Progenitor cell of endocrine pancreas (in vitro differentiated cells): ENCODE results near the gene GSX2. TPM values are rescaled to one million over a fixed set of nuclear protein-coding genes. Genes with fewer than 3 reads are reported as not detected.
"Not testable (repeated sequence)": the region's sequence is repeated elsewhere in the genome, so short reads cannot be mapped to it uniquely, and the experiment has no call there.

ENCODE experiments used
- DNase-seq: peaks from one replicate; pipeline ENCODE4 v3.0.0; 2021; ENCODE audit warnings: low spot score; ENCODE audit not compliant: unreplicated experiment
- H3K27ac Mint-ChIP-seq: 2 replicates; pipeline ENCODE4 v1.8.0; 2021; ENCODE audit warnings: mild to moderate bottlenecking, moderate library complexity, mixed read lengths
- H3K27me3 Mint-ChIP-seq: 2 replicates; pipeline ENCODE4 v1.8.0; 2021; ENCODE audit warnings: mixed read lengths
- H3K36me3 Mint-ChIP-seq: 2 replicates; pipeline ENCODE4 v1.8.0; 2022; ENCODE audit warnings: mixed read lengths; ENCODE audit not compliant: insufficient read depth
- H3K4me1 Mint-ChIP-seq: 2 replicates; pipeline ENCODE4 v1.8.0; 2021; ENCODE audit warnings: low read depth, mixed read lengths
- H3K4me3 Mint-ChIP-seq: 2 replicates; pipeline ENCODE4 v1.8.0; 2021; ENCODE audit warnings: low read depth, mild to moderate bottlenecking, moderate library complexity, mixed read lengths
- H3K9me3 Mint-ChIP-seq: 2 replicates; pipeline ENCODE4 v1.8.0; 2021; ENCODE audit warnings: low read depth, mixed read lengths
- total RNA-seq: library from RNA; stranded (reverse); gene quantifications from 2 replicates; pipeline ENCODE4 v1.2.1, GENCODE V29; 2021
- TF ChIP-seq, protein P1 (sequence below): fragments of 200-600 bp; sonication (generic); IDR thresholded peaks from one replicate; pipeline ENCODE4 v1.5.0; 2021; ENCODE audit warnings: antibody characterized with exemption, mild to moderate bottlenecking; ENCODE audit not compliant: unreplicated experiment

The GSX2 gene
- total RNA-seq, 1 donor from 2014 or later = not detected

DNA sequence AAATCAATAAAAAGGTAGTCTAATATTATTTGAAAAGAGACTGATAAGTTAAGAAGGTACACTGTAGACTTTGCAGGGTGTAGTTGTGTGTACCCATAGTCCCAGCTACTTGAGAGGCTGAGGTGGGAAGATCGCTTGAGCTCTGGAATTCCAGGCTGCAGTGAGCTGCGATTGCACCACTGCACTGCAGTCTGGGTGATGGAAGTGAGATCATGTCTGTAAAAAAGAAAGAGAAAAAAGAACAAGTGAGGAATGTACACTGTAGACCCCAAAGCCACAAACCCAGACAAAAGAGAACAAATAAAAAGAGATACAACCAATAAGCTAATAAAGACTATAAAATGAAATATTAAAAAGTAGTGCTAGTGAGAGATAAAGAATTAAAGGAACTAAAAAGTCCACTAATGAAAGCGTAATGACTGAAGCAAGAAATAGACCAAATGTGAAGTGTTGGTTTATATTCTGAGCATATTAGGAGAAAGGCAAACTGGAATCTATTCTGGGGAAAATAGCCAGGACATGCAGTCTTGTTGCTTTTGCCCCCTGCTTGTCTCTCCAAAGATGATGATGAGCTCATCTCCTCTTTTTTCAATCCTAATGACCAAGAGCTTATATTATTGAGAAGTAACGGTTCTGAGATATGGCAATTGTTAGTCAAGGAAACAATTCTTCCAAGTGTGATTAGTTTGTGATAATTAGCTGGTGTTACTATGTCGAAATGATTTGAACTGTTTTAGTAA is 19.1 kb downstream of the GSX2 start:
- TF ChIP-seq, protein P1, sequence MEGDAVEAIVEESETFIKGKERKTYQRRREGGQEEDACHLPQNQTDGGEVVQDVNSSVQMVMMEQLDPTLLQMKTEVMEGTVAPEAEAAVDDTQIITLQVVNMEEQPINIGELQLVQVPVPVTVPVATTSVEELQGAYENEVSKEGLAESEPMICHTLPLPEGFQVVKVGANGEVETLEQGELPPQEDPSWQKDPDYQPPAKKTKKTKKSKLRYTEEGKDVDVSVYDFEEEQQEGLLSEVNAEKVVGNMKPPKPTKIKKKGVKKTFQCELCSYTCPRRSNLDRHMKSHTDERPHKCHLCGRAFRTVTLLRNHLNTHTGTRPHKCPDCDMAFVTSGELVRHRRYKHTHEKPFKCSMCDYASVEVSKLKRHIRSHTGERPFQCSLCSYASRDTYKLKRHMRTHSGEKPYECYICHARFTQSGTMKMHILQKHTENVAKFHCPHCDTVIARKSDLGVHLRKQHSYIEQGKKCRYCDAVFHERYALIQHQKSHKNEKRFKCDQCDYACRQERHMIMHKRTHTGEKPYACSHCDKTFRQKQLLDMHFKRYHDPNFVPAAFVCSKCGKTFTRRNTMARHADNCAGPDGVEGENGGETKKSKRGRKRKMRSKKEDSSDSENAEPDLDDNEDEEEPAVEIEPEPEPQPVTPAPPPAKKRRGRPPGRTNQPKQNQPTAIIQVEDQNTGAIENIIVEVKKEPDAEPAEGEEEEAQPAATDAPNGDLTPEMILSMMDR = no peak
- H3K36me3 Mint-ChIP-seq = no peaks in the 10 kb centered on the region
- H3K4me3 Mint-ChIP-seq = no peak overlapping the region
- H3K27ac Mint-ChIP-seq = no peak overlapping the region
- DNase-seq = no peak
- peaks cover 1% of the 10 kb centered on the region for H3K4me1 Mint-ChIP-seq
- H3K27me3 Mint-ChIP-seq = peaks cover 34% of the 10 kb centered on the region
- H3K9me3 Mint-ChIP-seq = no peaks in the 10 kb centered on the region

DNA sequence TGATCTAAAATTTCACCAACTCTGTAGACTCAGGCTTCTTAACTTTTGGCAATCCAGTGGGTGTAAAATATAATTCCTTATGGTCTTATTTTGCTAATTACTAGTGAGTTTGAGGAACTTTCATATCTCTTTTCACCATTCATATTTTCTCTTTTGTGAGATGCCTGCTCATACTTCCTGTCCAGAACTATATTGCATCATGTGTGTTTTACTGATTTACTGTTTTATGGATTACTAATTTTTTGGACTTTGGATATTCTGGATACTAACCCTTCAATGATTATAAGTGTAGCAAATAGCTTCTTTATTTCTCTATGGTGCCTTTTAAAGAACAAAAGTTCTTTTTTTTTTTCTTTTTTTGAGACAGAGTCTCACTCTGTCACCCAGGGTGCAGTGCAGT is 20.6 kb downstream of the GSX2 start:
- Mint-ChIP-seq H3K9me3 (no peaks in the 10 kb centered on the region), H3K4me3 (no peak overlapping the region), H3K27me3 (peaks cover 26% of the 10 kb centered on the region), H3K36me3 (no peaks in the 10 kb centered on the region), H3K27ac (peak overlapping the region; percentile 41), H3K4me1 (peaks cover 1% of the 10 kb centered on the region)
- TF ChIP-seq, protein P1 = no peak
- DNase-seq = no peak

DNA sequence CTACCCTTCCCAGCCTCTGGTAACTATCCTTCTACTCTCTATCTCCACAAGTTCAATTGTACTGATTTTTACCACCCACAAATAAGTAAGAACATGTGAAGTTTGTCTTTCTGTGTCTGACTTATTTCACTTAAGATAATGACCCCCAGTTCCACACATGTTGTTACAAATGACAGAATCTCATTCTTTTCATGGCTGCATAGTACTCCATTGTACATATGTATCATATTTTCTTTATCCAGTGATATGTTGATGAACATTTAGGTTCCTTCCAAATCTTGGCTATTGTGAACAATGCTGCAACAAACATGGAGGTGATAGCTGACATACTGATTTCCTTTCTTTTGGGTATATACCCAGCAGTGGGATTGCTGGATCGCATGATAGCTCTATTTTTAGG is 27.7 kb downstream of the GSX2 start:
- no peak overlapping the region for H3K27ac Mint-ChIP-seq
- peaks cover 5% of the 10 kb centered on the region for H3K36me3 Mint-ChIP-seq
- H3K4me1 Mint-ChIP-seq = no peaks in the 10 kb centered on the region
- H3K27me3 Mint-ChIP-seq = no peaks in the 10 kb centered on the region
- TF ChIP-seq, protein P1 = no peak
- H3K9me3 Mint-ChIP-seq = peaks cover 19% of the 10 kb centered on the region
- DNase-seq = no peak
- H3K4me3 Mint-ChIP-seq = no peak overlapping the region

DNA sequence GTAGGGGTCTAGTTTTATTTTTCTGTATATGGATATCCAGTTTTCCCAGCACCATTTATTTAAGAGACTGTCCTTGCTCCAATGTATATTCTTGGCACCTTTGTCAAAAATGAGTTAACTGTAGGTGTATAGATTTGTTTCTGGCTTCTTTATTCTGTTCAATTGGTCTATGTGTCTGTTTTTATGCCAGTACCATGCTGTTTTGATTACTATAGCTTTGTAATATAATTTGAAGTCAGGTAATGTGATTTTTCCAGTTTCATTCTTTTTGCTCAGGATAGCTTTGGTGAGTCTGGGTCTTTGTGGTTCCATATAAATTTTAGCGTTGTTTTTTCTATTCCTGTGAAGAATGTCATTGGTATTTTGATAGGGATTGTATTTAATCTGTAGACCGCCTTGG is 28.7 kb downstream of the GSX2 start:
- H3K9me3 Mint-ChIP-seq = peaks cover 19% of the 10 kb centered on the region
- H3K4me1 Mint-ChIP-seq, H3K27ac Mint-ChIP-seq, H3K4me3 Mint-ChIP-seq, H3K36me3 Mint-ChIP-seq, H3K27me3 Mint-ChIP-seq, DNase-seq: not testable (repeated sequence)

DNA sequence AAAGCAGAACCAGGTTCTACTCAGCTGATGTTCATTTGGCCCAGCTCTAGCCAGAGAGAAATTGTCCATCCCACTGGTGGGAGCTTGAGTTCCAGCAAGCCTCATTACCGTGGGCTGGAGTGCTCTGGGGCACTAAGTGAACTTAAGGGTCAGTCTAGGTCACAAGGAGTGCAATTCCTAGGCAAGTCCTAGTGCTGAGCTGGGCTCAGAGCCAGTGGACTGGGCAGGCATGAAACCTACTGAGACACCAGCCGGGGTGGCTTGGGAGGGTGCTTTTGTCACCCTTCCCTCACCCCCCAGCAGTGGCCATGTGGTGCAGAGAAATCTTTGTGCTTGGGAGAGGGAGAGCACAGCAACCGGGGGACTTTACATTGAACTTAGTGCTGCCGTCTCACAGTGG is 39.4 kb downstream of the GSX2 start:
- Mint-ChIP-seq H3K27ac (no peak overlapping the region), H3K4me1 (no peaks in the 10 kb centered on the region), H3K27me3 (peaks cover 72% of the 10 kb centered on the region), H3K4me3 (no peak overlapping the region), H3K36me3 (no peaks in the 10 kb centered on the region), H3K9me3 (no peaks in the 10 kb centered on the region)
- no peak for DNase-seq
- TF ChIP-seq, protein P1 = no peak

DNA sequence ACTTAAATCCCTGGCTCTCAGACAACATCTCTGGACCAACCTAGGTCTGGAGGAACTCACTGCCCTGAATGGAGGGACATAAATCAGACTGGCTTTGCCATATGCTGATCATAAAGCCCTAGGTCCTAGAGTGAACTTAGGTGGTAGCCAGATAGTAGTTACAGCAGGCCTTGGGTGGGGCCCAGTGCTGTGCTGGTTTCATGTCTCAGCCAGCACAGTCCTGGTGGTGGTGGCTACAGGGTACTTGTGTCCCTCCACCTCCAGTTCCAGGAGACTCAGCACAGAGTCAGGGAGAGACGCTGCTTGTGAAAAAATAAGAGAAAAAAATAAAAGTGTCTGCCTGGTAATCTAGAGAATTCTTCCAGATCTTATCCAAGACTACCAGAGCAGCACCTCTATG is 40.3 kb downstream of the GSX2 start:
- Mint-ChIP-seq H3K27ac (no peak overlapping the region), H3K9me3 (no peaks in the 10 kb centered on the region), H3K36me3 (no peaks in the 10 kb centered on the region), H3K27me3 (peaks cover 76% of the 10 kb centered on the region), H3K4me3 (no peak overlapping the region), H3K4me1 (peaks cover 6% of the 10 kb centered on the region)
- DNase-seq = no peak
- TF ChIP-seq, protein P1 = no peak
